Sigmoid colon (tissue), 4 donors: Measurements from ENCODE around the gene RXYLT1.

Experiments used
- EP300 ChIP-seq, 4 donors: sonication (generic); formaldehyde crosslinking; IDR thresholded peaks; one replicate each; pipeline ENCODE4 v1.6.1; 2017; ENCODE audit warnings: antibody characterized with exemption in 4 of 4
- POLR2AphosphoS5 ChIP-seq, 4 donors: sonication (generic); formaldehyde crosslinking; IDR thresholded peaks; one replicate each; pipeline ENCODE4 v1.6.1; 2017; ENCODE audit warnings: antibody characterized with exemption in 4 of 4
- TF ChIP-seq, protein P1 (sequence below), 4 experiments: fragments of 450-650 bp in 3 of 4; fragments of 200-600 bp in 1 of 4; IDR thresholded peaks; one replicate each; pipeline ENCODE4 v1.5.1; 2016 to 2019; ENCODE audit warnings: antibody characterized with exemption in 4 of 4, mild to moderate bottlenecking in 3 of 4, moderate library complexity in 2 of 4

DNA sequence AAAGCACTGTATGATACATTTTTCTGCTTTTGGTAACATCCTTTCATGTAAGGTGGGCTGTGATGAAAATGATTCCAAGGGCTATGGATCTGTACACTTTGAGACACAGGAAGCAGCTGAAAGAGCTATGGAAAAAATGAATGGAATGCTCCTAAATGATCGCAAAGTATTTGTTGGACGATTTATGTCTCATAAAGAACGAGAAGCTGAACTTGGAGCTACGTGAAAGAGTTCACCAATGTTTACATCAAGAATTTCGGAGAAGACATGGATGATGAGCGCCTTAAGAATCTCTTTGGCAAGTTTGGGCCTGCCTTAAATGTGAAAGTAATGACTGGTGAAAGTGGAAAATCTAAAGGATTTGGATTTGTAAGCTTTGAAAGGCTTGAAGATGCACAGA, 42.6 kb downstream of the RXYLT1 start:
- TF ChIP-seq, protein P1, sequence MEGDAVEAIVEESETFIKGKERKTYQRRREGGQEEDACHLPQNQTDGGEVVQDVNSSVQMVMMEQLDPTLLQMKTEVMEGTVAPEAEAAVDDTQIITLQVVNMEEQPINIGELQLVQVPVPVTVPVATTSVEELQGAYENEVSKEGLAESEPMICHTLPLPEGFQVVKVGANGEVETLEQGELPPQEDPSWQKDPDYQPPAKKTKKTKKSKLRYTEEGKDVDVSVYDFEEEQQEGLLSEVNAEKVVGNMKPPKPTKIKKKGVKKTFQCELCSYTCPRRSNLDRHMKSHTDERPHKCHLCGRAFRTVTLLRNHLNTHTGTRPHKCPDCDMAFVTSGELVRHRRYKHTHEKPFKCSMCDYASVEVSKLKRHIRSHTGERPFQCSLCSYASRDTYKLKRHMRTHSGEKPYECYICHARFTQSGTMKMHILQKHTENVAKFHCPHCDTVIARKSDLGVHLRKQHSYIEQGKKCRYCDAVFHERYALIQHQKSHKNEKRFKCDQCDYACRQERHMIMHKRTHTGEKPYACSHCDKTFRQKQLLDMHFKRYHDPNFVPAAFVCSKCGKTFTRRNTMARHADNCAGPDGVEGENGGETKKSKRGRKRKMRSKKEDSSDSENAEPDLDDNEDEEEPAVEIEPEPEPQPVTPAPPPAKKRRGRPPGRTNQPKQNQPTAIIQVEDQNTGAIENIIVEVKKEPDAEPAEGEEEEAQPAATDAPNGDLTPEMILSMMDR (IDR thresholded peaks at IDR 0.05) = no peak
- TF ChIP-seq POLR2AphosphoS5 (IDR thresholded peaks at IDR 0.05) (no peak), EP300 (IDR thresholded peaks at IDR 0.05) (no peak)
